HG02938 (cell line): ENCODE measurements around the gene B4GALT3.

ENCODE experiments used
- ATAC-seq: cut with Tn5 transposase; IDR thresholded peaks from one replicate; pipeline ENCODE4 v1.9.1; 2021; ENCODE audit warnings: mild to moderate bottlenecking, moderate library complexity; ENCODE audit not compliant: unreplicated experiment

Gene B4GALT3

DNA sequence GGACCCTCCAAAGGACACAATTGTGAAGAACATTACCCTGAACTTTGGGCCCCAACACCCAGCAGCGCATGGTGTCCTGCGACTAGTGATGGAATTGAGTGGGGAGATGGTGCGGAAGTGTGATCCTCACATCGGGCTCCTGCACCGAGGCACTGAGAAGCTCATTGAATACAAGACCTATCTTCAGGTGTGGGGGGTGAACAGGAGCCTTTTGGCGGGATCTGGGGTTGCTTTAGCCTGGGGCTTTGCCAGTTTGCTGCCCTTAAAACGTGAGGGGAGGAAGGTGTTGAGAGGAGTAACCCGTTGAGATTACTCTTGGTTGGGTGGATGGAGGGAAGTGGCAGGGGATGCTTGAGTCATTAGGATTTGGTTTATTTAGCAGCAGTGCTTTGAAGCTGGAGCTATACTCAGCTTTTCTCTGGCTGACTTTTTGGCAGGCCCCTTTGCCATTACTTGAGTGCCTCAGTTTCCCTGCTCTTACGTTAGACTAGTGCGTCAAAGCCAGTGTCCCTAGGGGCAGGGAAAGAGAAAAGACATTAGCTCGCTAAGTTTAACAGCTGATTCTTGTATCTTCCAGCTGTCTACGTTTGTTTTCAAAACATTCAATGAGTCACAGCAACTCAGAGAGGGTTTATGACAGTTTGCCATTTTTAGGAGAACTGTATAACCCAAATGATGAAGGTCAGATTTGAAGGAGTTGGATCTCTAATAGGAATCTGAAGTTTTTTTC, 29.3 kb upstream of the B4GALT3 start:
- ATAC-seq, result no peak

DNA sequence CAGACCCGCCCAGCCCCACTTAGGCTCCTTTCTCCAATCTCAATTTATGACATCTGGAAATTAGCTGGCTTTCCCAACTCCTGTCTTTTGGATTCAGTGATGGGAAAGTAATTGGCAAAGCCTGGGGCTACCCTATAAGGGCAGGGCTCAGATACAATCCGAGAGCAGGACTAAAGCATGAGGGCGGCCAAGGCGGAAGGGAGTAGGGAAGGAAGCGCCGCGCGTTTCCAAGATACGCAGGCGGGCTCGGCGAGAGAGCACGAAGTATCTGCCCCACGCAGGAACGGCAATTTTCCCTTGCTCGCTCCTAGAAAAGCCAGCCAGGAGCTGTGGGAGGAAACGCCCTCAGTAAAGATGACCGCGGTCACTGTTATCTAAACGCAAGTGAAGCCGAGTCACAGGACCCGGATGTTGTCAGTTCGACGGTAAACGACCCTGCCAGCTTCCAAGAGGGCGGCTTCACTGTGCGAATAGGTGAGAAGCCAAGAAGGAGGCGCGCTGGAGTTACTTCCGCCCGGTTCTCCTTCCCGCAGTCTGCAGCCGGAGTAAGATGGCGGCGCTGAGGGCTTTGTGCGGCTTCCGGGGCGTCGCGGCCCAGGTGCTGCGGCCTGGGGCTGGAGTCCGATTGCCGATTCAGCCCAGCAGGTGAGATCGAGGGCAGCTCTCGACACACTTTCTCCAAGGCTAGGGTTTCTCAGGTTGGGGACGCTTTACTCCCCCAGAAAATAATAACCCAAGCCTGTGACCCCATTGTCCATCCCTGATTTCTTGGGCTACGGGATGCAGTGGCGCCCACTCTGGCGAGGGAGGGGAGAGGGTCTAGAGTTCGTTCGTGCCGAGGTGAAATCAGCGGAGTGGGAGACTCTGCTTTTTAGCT, 24.8 kb upstream of the B4GALT3 start, which contains the start of gene NDUFS2:
TSS of gene NDUFS2 (plus strand) at position 532 of the 877 bp plus-strand sequence. CDS start at position 551, 19 bp downstream.
- peak; percentile 98 for ATAC-seq

DNA sequence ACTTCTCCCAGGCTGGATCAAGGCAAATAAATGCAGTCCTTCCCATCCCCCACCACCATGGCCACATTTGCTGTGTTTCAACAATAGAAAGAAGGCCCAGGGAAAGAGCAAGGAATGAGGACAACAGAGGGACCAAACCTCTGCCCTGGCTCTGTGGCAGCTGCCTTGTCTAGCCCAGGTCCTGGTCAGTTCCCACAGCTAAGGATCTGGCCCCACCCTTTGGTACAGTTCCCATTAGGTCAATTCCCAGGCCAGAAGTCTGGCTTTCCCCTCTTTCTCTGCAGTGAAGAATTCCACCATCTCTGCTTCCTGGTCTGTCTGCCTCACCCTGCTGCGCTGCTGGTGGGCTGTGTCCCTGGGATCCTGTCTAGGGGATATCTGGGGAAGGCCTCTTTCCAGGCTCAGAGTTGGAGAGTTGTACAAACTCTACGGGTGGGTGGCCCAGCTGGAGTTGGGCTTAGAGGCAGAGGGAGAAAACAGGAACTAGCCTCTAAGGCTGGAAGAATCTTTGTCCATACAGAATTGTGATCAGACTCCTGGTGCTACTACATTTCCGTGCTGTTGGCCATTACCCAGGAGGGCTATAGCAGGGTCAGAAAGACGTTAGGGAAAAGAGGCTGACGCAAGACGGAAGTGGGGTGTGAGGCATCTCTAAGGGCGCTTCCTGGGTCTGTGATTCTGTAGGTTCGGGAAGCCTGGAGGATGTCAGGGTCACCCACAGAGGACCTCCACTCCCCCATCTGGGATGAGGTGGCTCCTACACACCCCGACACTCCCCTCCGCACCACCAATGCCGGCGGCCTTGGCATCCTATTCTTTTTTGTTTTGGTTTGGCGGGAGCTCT, 23.9 kb upstream of the B4GALT3 start:
- no peak for ATAC-seq

DNA sequence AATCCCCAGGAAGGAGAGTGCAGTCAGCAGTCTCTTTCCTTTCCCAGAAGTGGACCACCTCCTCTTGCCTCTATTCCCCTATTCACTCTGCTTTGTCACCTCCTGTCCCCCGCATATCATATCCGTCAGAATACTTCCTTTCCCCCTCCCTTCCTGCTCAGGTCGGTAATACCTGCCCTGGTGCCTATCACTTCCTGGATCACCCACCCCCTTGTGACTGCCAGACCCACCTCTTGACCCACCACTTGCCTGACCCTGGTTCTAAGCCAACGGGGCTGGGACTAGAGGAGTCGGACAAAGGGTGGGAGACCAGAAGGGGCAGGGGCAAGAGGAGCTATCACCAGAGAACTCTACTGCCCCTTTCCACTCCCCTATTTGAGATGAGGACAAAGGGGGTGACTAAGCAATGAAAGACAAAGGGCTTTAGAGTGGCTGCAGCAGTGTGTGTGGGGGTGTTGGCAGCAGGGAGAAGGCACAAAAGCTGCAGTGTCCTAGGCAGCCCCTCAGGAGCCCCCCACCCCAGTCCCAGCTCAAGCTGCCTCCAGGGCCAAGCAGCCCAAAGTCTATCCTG, 23.2 kb upstream of the B4GALT3 start:
- ATAC-seq, result no peak

DNA sequence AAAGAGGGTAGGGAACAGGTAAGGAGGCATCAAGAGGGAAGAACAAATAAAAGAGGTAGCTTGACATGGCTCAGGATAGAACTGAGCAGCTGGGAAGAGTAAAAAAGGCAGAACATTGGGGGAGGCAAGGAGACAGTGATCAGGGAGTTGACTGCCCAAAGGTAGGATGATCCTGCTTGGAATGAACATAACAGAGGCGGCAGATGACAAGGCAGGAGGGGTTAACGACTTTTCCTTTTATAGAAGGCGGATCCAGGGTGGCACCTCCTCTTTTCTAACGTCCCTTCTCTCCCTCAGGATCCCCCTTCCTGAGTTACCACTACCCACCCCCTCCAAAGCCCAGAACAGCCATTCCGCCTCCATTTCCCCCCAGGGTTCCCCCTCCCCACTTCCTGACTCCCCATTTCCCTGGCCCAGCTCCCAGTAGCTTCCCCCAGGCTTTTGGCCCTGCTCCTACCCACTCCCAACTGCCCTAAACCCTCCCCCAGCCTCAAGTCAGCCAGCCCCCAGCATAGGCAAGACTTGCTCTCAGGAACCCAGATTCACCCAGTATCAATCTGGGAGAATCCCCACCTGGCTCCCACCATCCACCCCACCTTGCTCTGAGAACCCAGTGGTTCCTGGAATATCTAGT, 22.3 kb upstream of the B4GALT3 start:
- ATAC-seq, result no peak

DNA sequence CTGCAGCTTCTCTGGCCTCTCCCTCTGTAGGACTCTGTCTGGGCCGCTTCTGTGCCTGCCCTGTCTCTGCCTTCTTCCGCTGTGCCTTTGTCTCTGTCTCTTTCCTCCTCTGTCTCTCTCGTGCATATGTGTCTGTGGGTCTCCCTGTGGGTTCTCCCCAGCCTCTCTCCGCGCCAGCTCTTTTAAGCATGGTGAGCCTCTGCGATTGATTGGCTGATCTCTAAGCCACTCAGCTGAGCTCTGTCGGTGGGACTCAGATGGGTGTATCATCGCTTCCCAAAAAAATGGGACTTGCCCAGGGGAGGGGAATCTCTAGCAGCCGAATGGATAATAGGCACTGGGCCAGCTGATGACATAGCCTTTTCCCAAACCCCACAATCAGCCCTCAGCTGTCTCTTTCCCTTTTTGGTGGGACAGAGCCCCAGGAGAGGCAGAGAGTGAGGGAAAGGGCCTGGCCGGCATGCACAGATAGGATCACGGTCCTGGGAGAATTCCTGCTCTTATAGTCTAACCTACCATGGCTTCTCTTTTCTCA, 21.7 kb upstream of the B4GALT3 start, which contains the start of gene ADAMTS4:
TSS of gene ADAMTS4 (minus strand) at position 158 of the 535 bp plus-strand sequence. CDS start 427 bp downstream, outside the sequence.
- no peak for ATAC-seq

DNA sequence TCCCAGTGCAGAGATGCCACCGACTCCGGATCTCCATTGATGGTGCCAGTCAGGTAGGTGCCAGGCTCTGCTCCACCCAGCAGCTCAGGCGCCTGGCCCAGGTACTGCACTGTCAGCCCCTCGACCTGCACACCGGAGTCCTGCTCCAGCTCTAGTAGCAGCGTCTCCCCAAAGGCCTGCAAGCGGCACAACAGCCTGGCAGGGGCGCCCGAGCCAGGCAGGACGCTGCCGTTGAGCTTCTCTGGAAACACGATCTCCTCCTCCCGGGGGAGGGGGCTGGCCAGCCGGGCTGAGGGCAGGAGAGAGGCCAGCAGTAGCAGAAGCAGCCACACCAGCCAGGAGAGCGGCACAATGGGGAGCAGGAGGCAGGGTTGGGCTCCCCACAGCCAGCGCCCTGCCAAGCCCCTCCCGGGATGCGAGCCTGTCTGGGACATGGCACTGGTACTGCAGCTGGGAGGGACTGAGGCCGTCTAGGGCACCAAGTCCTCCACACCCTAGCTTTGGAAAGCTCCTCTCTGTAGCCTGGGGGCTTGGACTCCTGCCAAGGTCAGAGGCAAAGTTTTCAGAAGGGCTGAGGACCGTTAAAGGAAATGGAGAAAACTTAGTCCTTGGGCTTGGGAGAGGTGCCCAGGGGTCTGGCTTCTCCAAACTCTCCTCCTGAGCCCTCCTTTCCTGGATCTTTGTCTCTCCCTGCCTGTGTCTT, 21.0 kb upstream of the B4GALT3 start:
- no peak for ATAC-seq

DNA sequence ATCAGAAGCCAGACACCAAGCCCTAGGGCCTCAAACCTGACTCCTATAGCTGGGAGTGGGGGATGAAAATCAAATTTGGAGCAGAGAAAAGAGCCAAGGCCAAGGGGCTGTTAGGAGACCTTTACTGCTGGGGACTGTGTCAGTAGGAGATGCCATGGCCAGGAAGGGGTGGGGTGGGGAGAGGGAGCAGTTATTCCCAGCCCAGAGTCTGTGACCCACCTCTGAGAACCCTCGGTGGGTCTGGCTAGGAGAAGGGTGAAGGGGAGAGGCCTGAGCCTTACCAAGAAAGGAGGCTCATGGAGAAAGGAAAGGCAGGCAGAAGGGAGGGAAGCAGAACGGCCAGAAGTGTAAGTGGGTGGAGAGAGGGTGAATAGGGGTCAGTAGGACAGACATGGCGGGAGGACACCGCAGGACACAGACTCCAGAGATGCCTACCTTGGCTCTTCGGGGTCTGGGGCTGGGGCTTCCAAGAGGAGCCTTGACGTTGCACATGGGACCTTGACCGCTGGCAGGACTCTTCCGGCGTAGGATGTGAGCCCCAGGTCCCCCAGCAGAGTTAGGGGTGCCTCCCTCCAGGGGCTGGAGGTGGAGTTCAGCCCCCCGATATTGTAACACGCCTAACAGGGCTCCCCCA, 20.4 kb upstream of the B4GALT3 start:
- no peak for ATAC-seq

DNA sequence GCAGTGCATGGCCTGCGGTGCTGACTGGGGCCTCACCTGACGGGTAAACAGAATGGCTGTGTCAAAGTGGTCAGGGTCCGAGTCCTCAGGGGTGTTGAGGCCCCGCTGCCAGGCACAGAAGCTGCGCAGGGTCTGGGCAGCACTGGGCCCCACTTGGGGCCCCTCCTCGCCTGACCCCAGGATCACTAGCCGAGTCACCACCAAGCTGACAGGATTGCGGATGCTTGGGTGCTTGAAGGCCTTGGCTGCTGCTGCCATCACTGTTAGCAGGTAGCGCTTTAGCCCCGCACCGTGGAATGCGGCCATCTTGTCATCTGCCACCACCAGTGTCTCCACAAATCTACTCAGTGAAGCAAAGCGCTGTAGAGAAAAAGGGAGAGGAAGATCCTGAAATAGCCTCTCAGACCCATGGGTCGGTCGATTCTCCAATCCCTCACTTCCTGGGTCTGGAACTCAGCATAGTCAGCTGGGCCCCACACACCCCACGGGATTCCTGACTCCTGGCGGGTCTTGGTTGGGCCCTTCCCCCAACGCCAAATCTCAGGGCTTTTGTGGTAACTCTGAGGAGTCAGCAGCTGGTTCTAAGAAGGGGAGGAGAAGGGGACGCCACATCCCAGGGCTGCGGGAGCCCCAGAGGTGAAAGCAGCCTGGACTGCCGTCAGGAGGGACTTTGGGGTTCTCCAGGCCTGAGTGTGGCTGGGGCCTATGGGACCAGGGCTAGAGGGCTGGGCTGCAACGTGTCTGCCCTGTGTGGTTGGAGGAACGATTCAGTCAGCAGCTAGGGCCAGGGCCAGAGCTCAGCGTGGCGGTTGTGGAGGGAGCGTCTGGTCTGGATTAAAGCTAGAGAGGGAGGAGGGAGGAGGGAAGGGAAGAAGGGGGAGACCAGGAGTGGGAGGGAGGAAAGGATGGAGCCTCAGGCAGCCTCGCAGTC, 19.5 kb upstream of the B4GALT3 start:
- ATAC-seq, result no peak

DNA sequence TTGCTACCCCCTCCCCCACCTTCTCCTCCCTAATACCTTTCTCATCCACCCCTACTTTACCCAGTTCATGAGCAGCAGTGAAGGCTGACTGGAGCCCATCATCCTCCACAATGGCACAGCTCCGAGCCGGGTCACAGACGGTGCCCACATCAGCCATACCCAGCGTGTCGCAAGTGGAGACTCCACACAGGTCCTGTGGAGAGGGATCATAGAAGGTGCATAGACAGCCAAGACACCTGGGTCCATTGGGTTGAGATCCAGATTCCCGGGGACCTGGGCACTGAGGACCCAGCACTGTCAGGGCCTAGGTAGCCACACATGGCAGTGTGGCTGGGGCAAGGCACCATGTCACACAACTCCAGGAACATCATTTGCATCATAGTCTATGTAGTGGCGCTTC, 18.8 kb upstream of the B4GALT3 start:
- ATAC-seq, result no peak

DNA sequence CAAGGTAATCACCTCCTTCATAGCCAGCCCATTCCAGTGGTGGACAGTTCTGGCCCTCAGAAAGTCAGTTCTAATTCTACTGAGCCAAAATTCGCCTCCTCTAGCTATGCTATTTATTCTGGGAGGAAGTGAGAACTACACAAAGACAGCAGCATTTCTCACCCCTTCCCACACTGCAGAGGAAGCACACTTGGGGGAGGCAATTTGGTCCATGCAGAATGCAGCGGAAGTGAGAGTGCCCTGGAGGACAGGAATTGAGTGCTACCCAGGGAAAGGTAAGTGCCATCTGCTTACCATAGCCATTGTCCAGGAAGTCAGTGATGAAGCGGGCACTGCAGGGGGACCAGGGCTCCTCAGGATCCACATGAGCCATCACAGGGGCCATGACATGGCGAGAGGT, 17.9 kb upstream of the B4GALT3 start:
- ATAC-seq, result no peak

DNA sequence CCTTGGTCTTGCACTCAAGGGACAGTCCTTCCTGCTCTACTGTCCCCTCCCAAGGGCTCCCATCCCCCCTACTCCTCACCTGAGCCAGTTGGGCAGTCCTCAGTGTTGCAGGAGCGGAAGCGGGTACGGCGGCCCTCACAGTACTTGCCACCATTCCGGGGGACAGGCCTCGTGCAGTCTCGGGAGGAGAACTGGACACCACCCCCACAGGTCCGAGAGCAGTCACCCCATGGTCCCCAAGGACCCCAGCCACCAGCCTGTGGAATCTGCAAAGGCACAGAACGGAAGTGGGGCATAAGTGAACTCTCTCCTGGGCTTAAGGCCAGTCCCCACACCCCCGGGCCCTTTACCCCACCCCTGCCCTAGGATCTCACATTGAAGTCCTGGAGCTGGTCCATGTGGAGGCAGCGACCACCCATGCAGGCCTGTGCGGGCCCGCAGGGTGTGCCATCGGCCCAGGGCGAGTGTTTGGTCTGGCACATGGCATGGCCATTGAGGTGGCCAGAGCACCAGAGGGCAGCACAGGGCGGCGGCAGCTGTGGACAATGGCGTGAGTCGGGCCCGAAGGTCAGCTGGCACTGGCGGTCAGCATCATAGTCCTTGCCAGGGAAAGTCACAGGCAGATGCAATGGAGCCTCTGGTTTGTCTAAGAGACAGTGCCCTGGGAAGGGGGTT, 16.4 kb upstream of the B4GALT3 start:
- no peak for ATAC-seq

DNA sequence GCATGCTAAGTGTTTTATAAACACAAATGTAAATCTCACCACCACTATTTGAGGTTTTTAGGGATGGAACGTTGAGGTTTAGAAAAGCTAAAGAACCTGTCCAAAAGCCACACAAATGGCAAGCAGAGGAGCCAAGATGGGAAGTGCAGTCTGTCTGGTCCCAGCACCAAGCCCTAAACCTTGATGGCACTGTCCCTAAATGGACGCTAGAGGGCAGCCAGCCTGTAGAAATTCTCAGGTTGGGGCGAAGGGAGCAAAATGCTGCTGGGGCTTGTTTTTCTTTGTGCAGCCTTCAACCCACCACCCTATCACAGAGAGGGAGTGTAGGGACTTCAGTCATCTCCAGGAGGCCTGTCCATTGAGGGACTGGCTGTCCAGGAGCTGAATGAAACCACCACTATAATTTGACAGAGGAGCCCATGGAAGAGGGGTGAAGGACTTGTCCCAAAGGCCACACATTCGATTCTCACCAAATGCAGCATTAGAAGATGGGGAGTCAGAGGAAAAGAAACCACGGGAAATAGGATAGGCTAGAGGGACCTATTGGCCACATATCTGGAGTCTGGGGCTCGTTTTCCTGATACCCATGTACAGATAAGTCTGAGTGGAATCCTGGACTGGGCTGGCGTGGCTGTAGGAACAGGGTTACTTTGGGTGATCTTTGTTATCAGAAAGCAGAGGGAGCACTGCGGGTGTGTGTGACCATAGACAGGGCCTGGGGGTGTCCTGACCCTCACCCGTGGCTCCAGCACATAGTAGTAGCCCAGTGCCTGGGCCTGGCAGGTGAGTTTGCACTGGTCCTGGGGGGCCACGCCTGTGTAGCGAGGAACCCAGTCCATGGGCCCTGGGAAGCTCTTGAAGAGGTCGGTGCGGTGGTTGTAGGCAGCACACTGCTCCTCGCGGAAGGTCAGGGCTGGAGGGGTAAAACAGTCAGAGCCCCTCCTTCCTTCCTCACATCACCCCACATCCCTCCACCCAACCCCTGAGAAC, 15.5 kb upstream of the B4GALT3 start:
- no peak for ATAC-seq

DNA sequence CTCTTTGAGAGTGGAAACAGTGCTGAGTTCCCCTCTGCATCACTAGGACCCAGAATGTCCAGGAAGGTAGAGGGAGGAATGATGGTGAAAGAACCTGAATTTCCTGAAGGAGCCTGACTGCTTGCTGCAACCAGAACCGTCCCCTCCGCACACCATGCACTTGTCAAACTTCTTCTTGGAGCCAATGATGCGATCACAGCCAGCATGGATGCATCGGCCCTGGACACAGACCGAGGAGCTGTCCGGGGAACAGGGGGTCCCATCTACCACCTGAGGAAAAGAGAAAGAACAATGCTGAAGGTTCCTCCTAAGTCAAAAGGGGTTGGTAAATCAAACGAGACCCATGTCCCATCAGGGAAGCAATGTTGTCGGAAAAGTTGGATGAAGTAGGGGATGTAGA, 14.7 kb upstream of the B4GALT3 start:
- no peak for ATAC-seq

DNA sequence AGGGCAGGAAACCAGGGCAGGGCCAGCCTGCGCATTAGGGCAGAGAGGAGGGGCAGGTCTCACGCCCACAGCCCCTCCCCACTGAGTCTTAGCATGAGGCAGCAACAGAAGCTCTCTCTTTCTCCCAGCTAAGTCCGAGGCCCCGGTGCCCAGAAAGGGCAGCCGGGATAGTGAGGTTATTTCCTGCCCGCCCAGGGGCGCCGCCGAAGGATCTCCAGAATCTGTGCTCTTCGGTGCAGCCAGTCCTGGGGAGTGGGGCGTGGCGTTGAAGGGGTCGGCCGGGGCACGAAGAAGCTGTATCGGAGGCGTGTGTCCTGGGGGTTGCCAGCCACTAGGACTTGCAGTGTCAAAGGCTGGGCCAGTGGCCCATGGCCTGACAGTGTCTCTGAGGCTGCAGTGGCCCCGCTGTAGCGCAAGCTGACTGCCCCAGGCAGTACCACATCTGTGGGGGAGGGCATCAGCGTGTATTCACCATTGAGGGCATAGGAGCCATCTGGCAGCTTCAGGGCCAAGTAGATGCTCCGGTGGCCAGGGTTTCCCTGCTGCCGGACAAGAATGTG, 13.7 kb upstream of the B4GALT3 start:
- no peak for ATAC-seq

DNA sequence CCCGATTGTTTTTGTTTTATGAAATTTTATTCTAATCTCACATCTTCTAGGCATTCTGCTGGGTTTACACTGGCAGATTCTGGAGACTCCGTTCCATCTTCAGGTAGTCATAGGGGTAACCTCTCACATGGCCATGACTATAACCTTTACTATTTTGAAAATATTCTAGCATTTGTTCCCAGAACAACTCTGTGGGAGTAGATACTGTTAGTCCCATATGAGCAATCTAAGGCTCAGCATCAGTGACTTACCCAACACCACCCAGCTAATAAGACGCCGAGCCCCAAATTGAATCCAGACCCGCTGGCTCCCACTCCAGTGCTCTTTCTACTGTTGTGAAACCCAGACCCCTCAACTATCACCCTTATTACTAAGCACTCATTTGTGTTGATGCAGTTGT, 11.7 kb upstream of the B4GALT3 start:
- no peak for ATAC-seq
